Transverse colon (tissue), 4 donors: ENCODE data around the gene PCCA.
A peak's percentile ranks its signal among the peaks of the same experiment; 100 is the strongest.

Experiments used
- CTCF ChIP-seq, 5 experiments: fragments of 200-600 bp in 3 of 5; fragments of 450-650 bp in 2 of 5; sonication (generic) in 3 of 5; IDR thresholded peaks; 1 replicate in 2 of 5; 2 replicates in 3 of 5; pipeline ENCODE4 v1.5.1; 2016 to 2017; ENCODE audit warnings: antibody characterized with exemption in 5 of 5, inconsistent platforms in 3 of 5, mild to moderate bottlenecking in 2 of 5, moderate library complexity in 1 of 5
- POLR2AphosphoS5 ChIP-seq, 3 donors: sonication (generic); formaldehyde crosslinking; IDR thresholded peaks; one replicate each; pipeline ENCODE4 v1.6.1; 2016; ENCODE audit warnings: antibody characterized with exemption in 3 of 3

DNA sequence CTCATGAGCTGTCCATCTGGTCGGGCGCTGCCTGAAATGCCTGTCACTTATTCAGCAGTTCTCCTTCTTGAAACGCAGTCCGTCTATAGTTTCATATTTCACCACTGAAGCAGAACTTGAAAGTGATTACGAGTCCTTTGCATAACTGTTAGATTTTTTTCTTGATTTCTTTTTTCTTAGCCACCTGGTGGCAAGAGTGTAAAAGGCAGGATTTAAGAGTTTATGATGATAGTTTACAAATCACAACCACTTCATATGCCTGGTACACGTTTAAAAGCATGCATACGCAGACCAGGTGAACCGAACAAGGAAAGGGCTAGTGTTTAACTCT, 453.9 kb downstream of the PCCA start:
- peak; percentile 25 to 49 (median 34) for TF ChIP-seq CTCF (IDR thresholded peaks at IDR 0.05)
- no peak for TF ChIP-seq POLR2AphosphoS5 (IDR thresholded peaks at IDR 0.05)
